Left renal pelvis (tissue), 4 donors: Measurements from ENCODE around the gene ZNF835. TPM values are rescaled to one million over a fixed set of nuclear protein-coding genes. Genes with fewer than 3 reads are reported as not detected.

Experiments
- DNase-seq, 4 donors: peaks; one replicate each; pipeline ENCODE4 v3.0.0-alpha.2; 2013; ENCODE audit warnings: low read depth in 4 of 4, low spot score in 3 of 4
- polyA plus RNA-seq, 4 donors: library from polyadenylated mRNA; unstranded; fragments of 120-200 nt; gene quantifications; one replicate each; pipeline ENCODE4 v1.2.1, GENCODE V29; 2013; ENCODE audit not compliant: insufficient read length in 4 of 4

Gene ZNF835
- polyA plus RNA-seq, 4 donors = 4.6 to 5.6 (median 5.2) TPM

DNA sequence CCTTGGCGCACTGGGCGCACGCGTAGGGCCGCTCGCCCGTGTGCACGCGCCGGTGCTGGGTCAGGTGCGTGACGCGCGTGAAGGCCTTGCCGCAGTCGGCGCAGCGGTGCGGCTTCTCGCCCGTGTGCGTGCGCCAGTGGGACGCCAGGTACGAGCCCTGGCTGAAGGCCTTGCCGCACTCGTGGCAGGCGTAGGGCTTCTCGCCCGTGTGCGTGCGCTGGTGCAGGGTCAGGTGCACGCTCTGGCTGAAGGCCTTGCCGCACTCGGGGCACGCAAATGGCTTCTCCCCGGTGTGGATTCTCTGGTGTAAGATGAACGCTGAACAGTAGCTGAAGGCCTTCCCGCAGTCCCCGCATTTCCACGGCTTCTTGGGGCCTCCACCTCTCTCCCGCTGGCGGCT is 7.0 kb downstream of the ZNF835 start:
- no peak for DNase-seq

- DNase-seq = no peak
Measured at GRCh38 chr19:56663931-56664500, 7.5 kb downstream of the ZNF835 start.

GRCh38 chr19:56661248-56661647 is 10.3 kb downstream of the ZNF835 start:
- no peak for DNase-seq

- DNase-seq = no peak
Measured at GRCh38 chr19:56660381-56661107, 11.0 kb downstream of the ZNF835 start.

DNA sequence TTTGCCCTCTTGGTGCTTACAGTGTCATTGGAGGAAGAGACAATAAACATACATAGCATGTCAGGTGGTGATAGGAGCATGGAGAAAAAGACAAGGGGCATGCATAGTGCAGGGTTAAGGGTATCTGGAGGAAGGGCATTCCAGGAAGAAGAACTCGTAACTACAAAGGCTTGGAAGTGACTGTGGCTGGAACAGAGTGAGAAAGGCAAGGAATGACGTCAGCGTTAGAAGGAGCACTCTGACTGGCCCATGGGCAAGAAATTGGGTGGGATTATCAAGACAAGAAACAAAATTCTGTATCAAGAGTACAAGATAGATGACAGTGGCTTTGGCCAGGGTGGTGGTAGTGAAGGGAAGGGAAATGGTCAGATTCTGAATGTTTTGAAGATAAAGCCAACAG is 17.4 kb downstream of the ZNF835 start:
- no peak for DNase-seq

DNA sequence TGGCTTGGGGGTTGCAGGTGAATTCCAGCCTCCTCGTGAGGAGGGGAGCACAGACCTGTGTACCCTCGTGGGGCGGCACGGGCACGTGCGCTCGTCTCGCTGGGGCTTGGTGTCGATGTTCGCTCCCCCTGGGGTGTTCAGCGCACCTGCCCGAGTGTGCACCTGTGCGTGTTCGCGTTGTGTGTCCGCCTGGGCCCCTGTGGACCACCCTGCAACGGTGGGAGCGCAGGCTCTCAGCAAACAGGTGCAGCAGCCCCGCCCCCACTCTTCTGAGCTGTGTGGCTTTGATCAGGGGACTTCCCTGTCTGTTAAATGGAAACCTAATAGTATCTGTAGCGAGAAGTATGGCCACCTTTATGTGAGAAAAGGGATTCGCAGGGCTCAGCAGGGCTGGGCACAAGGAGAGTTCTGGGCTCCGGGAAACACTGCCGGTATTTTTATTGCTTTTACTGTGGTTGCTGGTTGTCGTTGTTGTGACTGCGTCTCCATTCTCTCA is 28.0 kb downstream of the ZNF835 start:
- no peak for DNase-seq

- DNase-seq = no peak
Measured at GRCh38 chr19:56642711-56643459, 28.7 kb downstream of the ZNF835 start, which contains the start of gene SMIM17. TSS of gene SMIM17 (plus strand) at chr19:56643159. CDS start at chr19:56645668, 2,509 bp downstream.

- DNase-seq = peak in 1 of 4 donors; percentile 36
Measured at GRCh38 chr19:56639217-56639616, 32.3 kb downstream of the ZNF835 start.

DNA sequence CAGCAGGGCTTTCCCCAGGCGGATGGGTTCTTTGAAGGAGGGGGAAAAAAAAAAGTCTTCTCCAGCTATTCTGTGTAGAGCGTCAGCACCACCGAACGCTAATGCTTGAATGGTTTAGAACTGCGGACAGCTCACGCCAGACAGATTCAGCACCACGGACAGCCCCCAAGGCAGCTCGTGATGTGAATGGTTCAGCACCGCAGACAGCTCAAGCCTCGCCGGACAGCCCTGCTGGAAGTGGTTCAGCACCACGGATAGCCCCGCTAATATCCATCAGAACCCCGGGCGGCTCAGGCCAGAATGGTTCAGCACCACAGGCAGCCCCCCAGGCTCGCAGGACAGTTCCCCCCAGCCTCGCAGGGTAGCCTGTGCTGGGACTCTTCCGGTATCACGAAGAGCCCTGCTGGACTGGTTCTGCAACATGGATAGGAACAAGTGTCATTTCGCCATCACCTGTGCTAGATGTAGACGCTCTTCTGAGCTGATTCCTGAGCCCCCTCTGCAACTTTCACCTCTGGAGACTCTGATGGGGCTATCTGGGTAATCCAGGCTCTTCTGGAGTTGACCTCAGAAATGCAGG is 33.5 kb downstream of the ZNF835 start:
- peak; percentile 79 to 92 (median 85) for DNase-seq

DNA sequence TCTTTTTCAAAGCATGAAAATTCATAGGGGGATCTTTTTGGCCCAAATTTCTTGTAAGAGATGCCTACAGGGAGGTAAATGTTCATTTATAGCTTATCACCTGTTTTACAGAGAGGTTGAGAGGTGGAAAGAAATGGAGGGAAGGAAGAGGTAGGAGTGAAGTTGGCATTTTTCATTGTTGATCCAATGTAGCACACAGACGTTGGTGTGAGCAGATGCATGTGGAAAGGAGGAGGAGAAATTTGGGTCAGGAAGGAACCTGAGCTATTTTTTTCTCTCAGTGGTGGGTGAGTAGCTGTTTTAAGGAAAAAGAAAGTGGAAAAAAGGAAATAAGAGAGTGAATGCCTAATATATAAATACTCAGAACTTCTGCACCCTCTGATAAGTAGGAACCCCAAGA is 38.5 kb downstream of the ZNF835 start:
- DNase-seq = no peak

GRCh38 chr19:56625708-56626107 is 45.8 kb downstream of the ZNF835 start:
- DNase-seq = no peak

DNA sequence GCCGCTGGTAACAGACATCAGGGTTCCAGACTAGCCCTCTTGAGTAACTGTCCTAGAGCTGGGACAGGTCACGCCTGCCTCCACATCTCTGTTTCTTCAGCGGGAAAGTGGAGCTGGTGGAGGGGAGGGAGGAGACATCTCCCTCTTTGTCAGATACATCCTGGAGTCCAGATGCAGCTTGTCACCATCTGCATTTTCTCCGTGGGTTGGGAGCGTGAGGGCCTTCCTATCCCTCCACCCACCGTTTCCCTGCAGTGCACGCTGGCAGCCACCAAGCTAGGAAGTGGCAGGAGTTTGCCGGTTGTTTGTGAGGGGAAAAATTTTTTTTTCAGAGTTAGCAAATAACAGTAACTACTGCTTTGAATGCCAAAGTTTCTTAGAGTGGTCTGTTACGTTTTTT is 48.6 kb downstream of the ZNF835 start:
- DNase-seq = no peak

GRCh38 chr19:56622374-56622773 is 49.2 kb downstream of the ZNF835 start:
- no peak for DNase-seq

DNA sequence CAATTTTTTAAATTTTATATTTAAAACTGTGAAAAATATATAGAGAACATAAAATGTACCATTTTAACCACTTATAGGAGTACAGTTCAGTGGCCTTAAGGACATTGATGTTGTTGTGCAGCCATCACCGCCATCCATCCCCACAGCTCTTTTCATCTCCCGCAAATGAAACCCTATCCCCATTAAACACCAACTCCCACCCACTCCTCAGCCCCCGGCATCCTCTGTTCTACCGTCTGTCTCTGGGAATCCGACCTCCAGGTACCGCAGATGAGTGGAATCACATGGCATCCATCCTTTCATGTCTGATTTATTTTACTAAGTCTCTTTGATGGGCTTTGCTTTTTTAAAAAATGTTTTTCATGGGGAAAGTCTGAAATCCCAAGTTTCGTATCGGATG is 52.4 kb downstream of the ZNF835 start:
- peak in 1 of 4 donors; percentile 51 for DNase-seq

DNA sequence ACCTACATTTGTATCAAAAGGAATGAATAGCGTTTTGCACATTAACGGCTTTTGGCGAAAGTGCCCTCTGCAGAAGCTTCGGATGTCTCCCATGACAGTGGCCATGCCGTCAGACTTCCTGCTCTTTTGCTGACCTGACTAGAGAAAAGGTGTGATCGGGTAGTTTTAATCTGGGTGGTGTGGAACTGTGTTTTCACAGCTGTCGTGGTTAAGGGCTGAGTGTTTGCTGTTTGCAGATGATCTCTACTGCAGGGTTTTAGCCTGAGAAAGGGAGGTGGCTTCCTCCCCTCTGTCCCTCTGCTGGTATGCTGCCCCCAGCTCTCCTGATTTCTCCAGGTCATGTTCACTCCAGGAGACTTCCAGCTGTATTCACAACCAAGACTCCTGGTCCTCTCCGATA is 54.0 kb downstream of the ZNF835 start:
- no peak for DNase-seq

- no peak for DNase-seq
Measured at GRCh38 chr19:56613639-56614038, 57.9 kb downstream of the ZNF835 start.

GRCh38 chr19:56612737-56613136 is 58.8 kb downstream of the ZNF835 start:
- no peak for DNase-seq
